DND-41 (cell line): ENCODE results near the gene CHD8.
"Not testable (repeated sequence)": the region's sequence is repeated elsewhere in the genome, so short reads cannot be mapped to it uniquely, and the experiment has no call there.

Source experiments
- EZH2 ChIP-seq: IDR thresholded peaks from 3 replicates; pipeline ENCODE4 v1.6.1; 2012; ENCODE audit warnings: borderline replicate concordance, low read depth, mild to moderate bottlenecking, moderate library complexity, low read length, inconsistent platforms; ENCODE audit not compliant: severe bottlenecking
- TF ChIP-seq, protein P1 (sequence below): IDR thresholded peaks from 2 replicates; pipeline ENCODE4 v1.5.1; 2012; ENCODE audit warnings: borderline replicate concordance, low read length, moderate library complexity, mild to moderate bottlenecking; ENCODE audit not compliant: poor library complexity, severe bottlenecking; ENCODE audit errors: extremely low read depth

DNA sequence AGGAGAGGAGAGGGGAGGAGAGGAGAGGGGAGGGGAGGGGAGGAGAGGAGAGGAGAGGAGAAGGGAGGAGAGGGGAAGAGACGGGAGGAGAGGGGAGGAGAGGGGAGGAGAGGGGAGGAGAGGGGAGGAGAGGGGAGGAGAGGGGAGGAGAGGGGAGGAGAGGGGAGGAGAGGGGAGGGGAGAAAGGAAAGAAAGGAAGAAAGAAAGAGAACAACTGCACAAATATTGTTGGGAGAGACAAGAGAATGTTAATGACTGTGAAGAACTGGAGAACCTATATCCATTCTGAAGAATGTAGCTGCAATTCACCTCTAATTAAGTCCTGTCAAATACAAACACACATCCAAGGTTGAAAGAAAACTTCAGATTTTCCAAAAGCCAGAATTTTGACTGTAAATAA, 13.3 kb downstream of the CHD8 start:
- TF ChIP-seq, protein P1, sequence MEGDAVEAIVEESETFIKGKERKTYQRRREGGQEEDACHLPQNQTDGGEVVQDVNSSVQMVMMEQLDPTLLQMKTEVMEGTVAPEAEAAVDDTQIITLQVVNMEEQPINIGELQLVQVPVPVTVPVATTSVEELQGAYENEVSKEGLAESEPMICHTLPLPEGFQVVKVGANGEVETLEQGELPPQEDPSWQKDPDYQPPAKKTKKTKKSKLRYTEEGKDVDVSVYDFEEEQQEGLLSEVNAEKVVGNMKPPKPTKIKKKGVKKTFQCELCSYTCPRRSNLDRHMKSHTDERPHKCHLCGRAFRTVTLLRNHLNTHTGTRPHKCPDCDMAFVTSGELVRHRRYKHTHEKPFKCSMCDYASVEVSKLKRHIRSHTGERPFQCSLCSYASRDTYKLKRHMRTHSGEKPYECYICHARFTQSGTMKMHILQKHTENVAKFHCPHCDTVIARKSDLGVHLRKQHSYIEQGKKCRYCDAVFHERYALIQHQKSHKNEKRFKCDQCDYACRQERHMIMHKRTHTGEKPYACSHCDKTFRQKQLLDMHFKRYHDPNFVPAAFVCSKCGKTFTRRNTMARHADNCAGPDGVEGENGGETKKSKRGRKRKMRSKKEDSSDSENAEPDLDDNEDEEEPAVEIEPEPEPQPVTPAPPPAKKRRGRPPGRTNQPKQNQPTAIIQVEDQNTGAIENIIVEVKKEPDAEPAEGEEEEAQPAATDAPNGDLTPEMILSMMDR: not testable (repeated sequence)
- TF ChIP-seq EZH2: not testable (repeated sequence)
